ENCODE data around the gene CELF1. TPM values are rescaled to one million over a fixed set of nuclear protein-coding genes. Genes with fewer than 3 reads are reported as not detected.

The CELF1 gene
- total and polyA plus RNA-seq, 2 donors (not counting 1 experiment from before 2014, with no cell fraction given) = 52.0 to 153 TPM

Small RNAs within 50 kb of the gene (small RNA-seq; reads per million reads assigned to genes)
- gene RN7SL652P (ENCODE audit: insufficient read length, low read depth, low replicate concordance) (not detected), gene RNU5E-10P (ENCODE audit: insufficient read length, low read depth, low replicate concordance) (not detected)

Other genes starting within 250 kb of the CELF1 start
- gene MYBPC3, start 200.4 kb downstream of the CELF1 start, total RNA-seq = 0.67 and 0.70 TPM in 2 replicates
- 1.4 and 1.5 TPM in 2 replicates for gene MYBPC3, start 200.4 kb downstream of the CELF1 start, polyA plus RNA-seq
- gene SPI1, start 174.6 kb downstream of the CELF1 start, total RNA-seq = 98.3 and 98.8 TPM in 2 replicates
- 119 and 156 TPM in 2 replicates for gene SPI1, start 174.6 kb downstream of the CELF1 start, polyA plus RNA-seq
- 33.0 and 39.4 TPM in 2 replicates for gene SLC39A13, start 144.5 kb downstream of the CELF1 start, total RNA-seq
- gene SLC39A13, start 144.5 kb downstream of the CELF1 start, polyA plus RNA-seq = 48.6 and 55.7 TPM in 2 replicates
- 59.9 and 62.7 TPM in 2 replicates for gene PSMC3, start 126.7 kb downstream of the CELF1 start, total RNA-seq
- 36.7 and 47.7 TPM in 2 replicates for gene PSMC3, start 126.7 kb downstream of the CELF1 start, polyA plus RNA-seq
- 1.0 and 1.4 TPM in 2 replicates for gene RAPSN, start 104.0 kb downstream of the CELF1 start, total RNA-seq
- 0.25 and 0.42 TPM in 2 replicates for gene RAPSN, start 104.0 kb downstream of the CELF1 start, polyA plus RNA-seq
- gene PTPMT1, start 12.5 kb upstream of the CELF1 start, total RNA-seq = 20.8 and 26.2 TPM in 2 replicates
- 27.2 and 35.7 TPM in 2 replicates for gene PTPMT1, start 12.5 kb upstream of the CELF1 start, polyA plus RNA-seq
- 20.3 and 20.7 TPM in 2 replicates for gene KBTBD4, start 25.8 kb upstream of the CELF1 start, total RNA-seq
- gene KBTBD4, start 25.8 kb upstream of the CELF1 start, polyA plus RNA-seq = 8.6 and 11.5 TPM in 2 replicates
- gene NDUFS3, start 25.9 kb upstream of the CELF1 start, total RNA-seq = 76.2 and 79.5 TPM in 2 replicates
- 78.5 and 80.4 TPM in 2 replicates for gene NDUFS3, start 25.9 kb upstream of the CELF1 start, polyA plus RNA-seq
- 0.20 TPM in 1 of 2 replicates, not detected in the other for gene FAM180B, start 33.5 kb upstream of the CELF1 start, total RNA-seq
- 0.06 TPM in 1 of 2 replicates, not detected in the other for gene FAM180B, start 33.5 kb upstream of the CELF1 start, polyA plus RNA-seq
- not detected in 2 replicates for gene C1QTNF4, start 41.3 kb upstream of the CELF1 start, total RNA-seq
- gene C1QTNF4, start 41.3 kb upstream of the CELF1 start, polyA plus RNA-seq = 1.6 and 2.5 TPM in 2 replicates
- 26.9 and 30.9 TPM in 2 replicates for gene MTCH2, start 89.4 kb upstream of the CELF1 start, total RNA-seq
- 18.1 and 21.9 TPM in 2 replicates for gene MTCH2, start 89.4 kb upstream of the CELF1 start, polyA plus RNA-seq
- 13.6 and 17.0 TPM in 2 replicates for gene AGBL2, start 162.2 kb upstream of the CELF1 start, total RNA-seq
- gene AGBL2, start 162.2 kb upstream of the CELF1 start, polyA plus RNA-seq = 19.6 and 28.6 TPM in 2 replicates
- gene FNBP4, start 214.2 kb upstream of the CELF1 start, total RNA-seq = 287 and 288 TPM in 2 replicates
- 278 and 330 TPM in 2 replicates for gene FNBP4, start 214.2 kb upstream of the CELF1 start, polyA plus RNA-seq